GM23248 (cell line): ENCODE measurements around the gene BFSP1.

Source experiments
- EZH2 ChIP-seq: fragments of 200-600 bp; sonication (generic); IDR thresholded peaks from 2 replicates; pipeline ENCODE4 v1.6.1; 2018; ENCODE audit warnings: antibody characterized with exemption, mild to moderate bottlenecking; ENCODE audit not compliant: insufficient read depth, poor library complexity, severe bottlenecking
- EZH2phosphoT487 ChIP-seq: fragments of 200-600 bp; sonication (generic); IDR thresholded peaks from 2 replicates; pipeline ENCODE4 v1.6.1; 2018; ENCODE audit warnings: antibody characterized with exemption, moderate library complexity, mild to moderate bottlenecking, low read depth; ENCODE audit not compliant: insufficient read depth

GRCh38 chr20:17494201-17494600, 37.0 kb downstream of the BFSP1 start:
- TF ChIP-seq EZH2 (no peak), EZH2phosphoT487 (no peak)
